ENCODE data around the gene VWA7.

Gene VWA7

GRCh38 chr6:31765559-31765909, 11.6 kb downstream of the VWA7 start:
- no peak overlapping the region for H3K4me3 ChIP-seq (ENCODE audit: low read depth, low read length)
- DNase-seq (ENCODE audit: low read depth): no peak
- no peak for TF ChIP-seq CTCF (IDR thresholded peaks at IDR 0.05; ENCODE audit: insufficient read depth, low read depth, low read length, missing control alignments)

GRCh38 chr6:31764198-31764597, 12.9 kb downstream of the VWA7 start:
- no peak for DNase-seq (ENCODE audit: low read depth)
- no peak for TF ChIP-seq CTCF (IDR thresholded peaks at IDR 0.05; ENCODE audit: insufficient read depth, low read depth, low read length, missing control alignments)
- no peak overlapping the region for H3K4me3 ChIP-seq (ENCODE audit: low read depth, low read length)

GRCh38 chr6:31763619-31763940, 13.5 kb downstream of the VWA7 start:
- no peak for TF ChIP-seq CTCF (IDR thresholded peaks at IDR 0.05; ENCODE audit: insufficient read depth, low read depth, low read length, missing control alignments)
- no peak for DNase-seq (ENCODE audit: low read depth)

GRCh38 chr6:31762878-31763618, 14.1 kb downstream of the VWA7 start:
- H3K4me3 ChIP-seq (ENCODE audit: low read depth, low read length): no peak overlapping the region
- no peak for DNase-seq (ENCODE audit: low read depth)
- no peak for TF ChIP-seq CTCF (IDR thresholded peaks at IDR 0.05; ENCODE audit: insufficient read depth, low read depth, low read length, missing control alignments)

More at GRCh38 chr6:31763619-31763940, 13.5 kb downstream of the VWA7 start:
- no peak overlapping the region for H3K4me3 ChIP-seq (ENCODE audit: low read depth, low read length)

- no peak for DNase-seq (ENCODE audit: low read depth)
- no peak for TF ChIP-seq CTCF (IDR thresholded peaks at IDR 0.05; ENCODE audit: insufficient read depth, low read depth, low read length, missing control alignments)
- no peak within 1 kb of the TSS for H3K4me3 ChIP-seq (ENCODE audit: low read depth, low read length)
Observed at GRCh38 chr6:31762356-31762755, 14.8 kb downstream of the VWA7 start, which contains the start of gene SAPCD1. Gene SAPCD1 (plus strand): TSS chr6:31762656. CDS start chr6:31763055, 399 bp downstream.

GRCh38 chr6:31761343-31761742, 15.8 kb downstream of the VWA7 start:
- no peak for TF ChIP-seq CTCF (IDR thresholded peaks at IDR 0.05; ENCODE audit: insufficient read depth, low read depth, low read length, missing control alignments)
- no peak overlapping the region for H3K4me3 ChIP-seq (ENCODE audit: low read depth, low read length)

GRCh38 chr6:31760790-31761189, 16.3 kb downstream of the VWA7 start:
- TF ChIP-seq CTCF (IDR thresholded peaks at IDR 0.05; ENCODE audit: insufficient read depth, low read depth, low read length, missing control alignments): no peak
- no peak for DNase-seq (ENCODE audit: low read depth)
- no peak overlapping the region for H3K4me3 ChIP-seq (ENCODE audit: low read depth, low read length)

More at GRCh38 chr6:31761343-31761742, 15.8 kb downstream of the VWA7 start:
- no peak for DNase-seq (ENCODE audit: low read depth)
